Stomach (tissue), 9 donors: ENCODE data around the gene ABLIM2. TPM values are rescaled to one million over a fixed set of nuclear protein-coding genes. Genes with fewer than 3 reads are reported as not detected.
A peak's percentile ranks its signal among the peaks of the same experiment; 100 is the strongest.

Source experiments
- DNase-seq, 2 donors: peaks; one replicate each; pipeline versions ENCODE4 v3.0.0 to v3.0.0-alpha.2; 2013 to 2019
- H3K27ac ChIP-seq, 5 donors: fragments of 200-600 bp in 4 of 5; sonication (generic) in 4 of 5; one replicate each; pipeline ENCODE4 v1.5.1; 2013 to 2019; ENCODE audit warnings: mild to moderate bottlenecking in 1 of 5, moderate library complexity in 1 of 5
- H3K27me3 ChIP-seq, 3 donors: fragments of 200-600 bp; sonication (generic); one replicate each; pipeline ENCODE4 v1.5.1; 2017 to 2019; ENCODE audit warnings: mixed run types in 1 of 3
- H3K36me3 ChIP-seq, 4 donors: fragments of 200-600 bp; sonication (generic); 1 replicate in 3 of 4; 2 replicates in 1 of 4; pipeline ENCODE4 v1.5.1; 2016 to 2019
- H3K4me1 ChIP-seq, 4 donors: fragments of 200-600 bp; sonication (generic); one replicate each; pipeline ENCODE4 v1.5.1; 2016 to 2019
- H3K4me3 ChIP-seq, 4 donors: fragments of 200-600 bp; sonication (generic) in 3 of 4; one replicate each; pipeline ENCODE4 v1.5.1; 2016 to 2019; ENCODE audit warnings: mild to moderate bottlenecking in 1 of 4
- H3K9me3 ChIP-seq, 4 donors: fragments of 200-600 bp; sonication (generic); one replicate each; pipeline ENCODE4 v1.5.1; 2016 to 2019
- EP300 ChIP-seq: sonication (generic); formaldehyde crosslinking; IDR thresholded peaks from one replicate; pipeline ENCODE4 v1.6.1; 2017; ENCODE audit warnings: antibody characterized with exemption
- POLR2A ChIP-seq, 4 donors: fragments of 450-650 bp; IDR thresholded peaks; one replicate each; pipeline ENCODE4 v1.6.1; 2016; ENCODE audit warnings: antibody characterized with exemption in 4 of 4, control low read depth in 2 of 4, mild to moderate bottlenecking in 1 of 4, moderate library complexity in 1 of 4
- POLR2AphosphoS5 ChIP-seq, 3 donors: sonication (generic); formaldehyde crosslinking; IDR thresholded peaks; one replicate each; pipeline ENCODE4 v1.6.1; 2016; ENCODE audit warnings: antibody characterized with exemption in 3 of 3
- WGBS, 5 donors: extraction: QIAGEN DNeasy Blood & Tissue Kit in 3 of 5; methylation state at CpG; one replicate each; pipeline versions ENCODE4 v1.1.5 to v1.1.7; 2013 to 2018; 5-methylcytosine and 5-hydroxymethylcytosine counted together
- intact Hi-C: fragments of 100-400 bp; cut with DNase I; formaldehyde crosslinking; loops from one replicate; pipeline ENCODE4 v1.15.1; 2023; ENCODE audit warnings: low total_unique reads
- polyA plus RNA-seq, 3 donors: library from polyadenylated mRNA; stranded (reverse); fragments of 200-250 nt; gene quantifications; one replicate each; pipeline ENCODE4 v1.2.3, GENCODE V29; 2013
- total RNA-seq, 5 donors: library from RNA; depleted of rRNA; stranded (reverse); fragments of >200 nt; gene quantifications; one replicate each; pipeline versions ENCODE4 v1.1.0 to v1.2.3, GENCODE V29; 2014 to 2016
- TF ChIP-seq, protein P1 (sequence below), 7 experiments: fragments of 450-650 bp in 4 of 7; fragments of 200-600 bp in 3 of 7; sonication (generic) in 3 of 7; IDR thresholded peaks; one replicate each; pipeline ENCODE4 v1.5.1; 2016 to 2019; ENCODE audit warnings: antibody characterized with exemption in 7 of 7, control low read depth in 2 of 7, mild to moderate bottlenecking in 1 of 7
- donor health status: healthy with polysubstance abuse.
- donor health status: Bipolar disorder and iron deficiency.
- donor health status: healthy.

The ABLIM2 gene
- total and polyA plus RNA-seq, 8 donors = 2.3 to 28.0 (median 5.5) TPM

DNA sequence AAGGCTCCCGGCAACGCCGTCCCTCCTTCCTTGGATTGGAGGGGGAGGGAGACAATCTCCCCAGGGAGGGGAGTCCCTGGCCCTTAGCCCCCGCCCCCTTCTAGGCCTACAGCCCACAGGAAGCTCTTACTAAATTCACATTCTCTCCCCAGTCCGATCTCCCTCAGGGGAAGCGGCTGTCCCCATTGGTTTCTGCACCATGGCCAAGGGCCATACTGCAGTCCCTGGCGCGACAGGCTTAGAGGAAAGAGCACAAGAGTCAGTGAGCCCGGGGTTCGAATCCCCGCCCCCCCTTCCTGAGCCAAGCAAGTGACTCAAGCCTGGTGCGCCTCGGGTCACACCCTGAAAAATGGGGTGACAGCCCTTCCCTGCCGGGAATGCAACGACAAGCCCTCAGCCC lies 1.1 kb downstream of the ABLIM2 start:
- H3K4me3 ChIP-seq = peak overlapping the region; percentile 70 to 94 (median 82)

DNA sequence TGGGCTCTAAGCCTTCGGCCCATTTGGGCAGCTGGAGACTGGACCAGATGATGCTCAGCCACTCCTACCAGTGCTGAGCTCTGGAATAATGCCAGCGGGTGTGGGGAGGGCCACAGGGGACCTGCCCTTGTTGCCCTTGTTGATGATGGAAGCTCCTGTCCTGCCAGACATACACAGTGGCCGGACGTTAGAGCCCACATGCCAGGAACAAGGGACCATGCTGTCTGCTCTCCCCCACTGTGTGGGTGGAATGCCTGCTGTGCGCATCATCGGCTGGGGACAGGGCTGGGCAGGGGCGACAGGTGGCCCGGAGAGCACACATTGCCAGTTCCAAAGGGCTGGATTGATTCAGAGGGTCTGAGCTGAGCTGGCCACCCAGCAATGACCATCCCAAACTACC lies 2.0 kb downstream of the ABLIM2 start:
- Histone ChIP-seq H3K36me3 (no peaks in the 10 kb centered on the region), H3K27ac (no peak overlapping the region), H3K4me1 (peaks cover 27 to 36% (median 30%) of the 10 kb centered on the region in 4 donors), H3K4me3 (no peak overlapping the region), H3K27me3 (peaks cover 0 to 21% (median 12%) of the 10 kb centered on the region in 3 donors), H3K9me3 (no peaks in the 10 kb centered on the region)
- 67 to 77% (median 74%) methylated on average over 3 to 8 of the region's 8 CpGs for WGBS, 5 donors
- intact Hi-C loops = no loop called here
- TF ChIP-seq, protein P1, sequence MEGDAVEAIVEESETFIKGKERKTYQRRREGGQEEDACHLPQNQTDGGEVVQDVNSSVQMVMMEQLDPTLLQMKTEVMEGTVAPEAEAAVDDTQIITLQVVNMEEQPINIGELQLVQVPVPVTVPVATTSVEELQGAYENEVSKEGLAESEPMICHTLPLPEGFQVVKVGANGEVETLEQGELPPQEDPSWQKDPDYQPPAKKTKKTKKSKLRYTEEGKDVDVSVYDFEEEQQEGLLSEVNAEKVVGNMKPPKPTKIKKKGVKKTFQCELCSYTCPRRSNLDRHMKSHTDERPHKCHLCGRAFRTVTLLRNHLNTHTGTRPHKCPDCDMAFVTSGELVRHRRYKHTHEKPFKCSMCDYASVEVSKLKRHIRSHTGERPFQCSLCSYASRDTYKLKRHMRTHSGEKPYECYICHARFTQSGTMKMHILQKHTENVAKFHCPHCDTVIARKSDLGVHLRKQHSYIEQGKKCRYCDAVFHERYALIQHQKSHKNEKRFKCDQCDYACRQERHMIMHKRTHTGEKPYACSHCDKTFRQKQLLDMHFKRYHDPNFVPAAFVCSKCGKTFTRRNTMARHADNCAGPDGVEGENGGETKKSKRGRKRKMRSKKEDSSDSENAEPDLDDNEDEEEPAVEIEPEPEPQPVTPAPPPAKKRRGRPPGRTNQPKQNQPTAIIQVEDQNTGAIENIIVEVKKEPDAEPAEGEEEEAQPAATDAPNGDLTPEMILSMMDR (IDR thresholded peaks at IDR 0.05) = no peak
- TF ChIP-seq EP300 = no peak
- TF ChIP-seq POLR2AphosphoS5 (IDR thresholded peaks at IDR 0.05) = no peak
- no peak for TF ChIP-seq POLR2A (IDR thresholded peaks at IDR 0.05)
- no peak for DNase-seq

More for the DNA sequence above, 1.1 kb downstream of the ABLIM2 start:
- Histone ChIP-seq H3K27ac (peak overlapping the region in 2 of 5 donors; percentile 71 to 86), H3K9me3 (no peaks in the 10 kb centered on the region), H3K36me3 (no peaks in the 10 kb centered on the region), H3K27me3 (peaks cover 0 to 21% (median 12%) of the 10 kb centered on the region in 3 donors), H3K4me1 (peaks cover 27 to 36% (median 30%) of the 10 kb centered on the region in 4 donors)
- 23 to 36% (median 28%) methylated on average over 12 to 15 of the region's 15 CpGs for WGBS, 5 donors
- intact Hi-C loops = no loop called here
- DNase-seq = peak in 1 of 2 donors; percentile 43
- TF ChIP-seq POLR2A (IDR thresholded peaks at IDR 0.05) (no peak), EP300 (no peak), POLR2AphosphoS5 (IDR thresholded peaks at IDR 0.05) (no peak)
- TF ChIP-seq, protein P1 (IDR thresholded peaks at IDR 0.05) = no peak

DNA sequence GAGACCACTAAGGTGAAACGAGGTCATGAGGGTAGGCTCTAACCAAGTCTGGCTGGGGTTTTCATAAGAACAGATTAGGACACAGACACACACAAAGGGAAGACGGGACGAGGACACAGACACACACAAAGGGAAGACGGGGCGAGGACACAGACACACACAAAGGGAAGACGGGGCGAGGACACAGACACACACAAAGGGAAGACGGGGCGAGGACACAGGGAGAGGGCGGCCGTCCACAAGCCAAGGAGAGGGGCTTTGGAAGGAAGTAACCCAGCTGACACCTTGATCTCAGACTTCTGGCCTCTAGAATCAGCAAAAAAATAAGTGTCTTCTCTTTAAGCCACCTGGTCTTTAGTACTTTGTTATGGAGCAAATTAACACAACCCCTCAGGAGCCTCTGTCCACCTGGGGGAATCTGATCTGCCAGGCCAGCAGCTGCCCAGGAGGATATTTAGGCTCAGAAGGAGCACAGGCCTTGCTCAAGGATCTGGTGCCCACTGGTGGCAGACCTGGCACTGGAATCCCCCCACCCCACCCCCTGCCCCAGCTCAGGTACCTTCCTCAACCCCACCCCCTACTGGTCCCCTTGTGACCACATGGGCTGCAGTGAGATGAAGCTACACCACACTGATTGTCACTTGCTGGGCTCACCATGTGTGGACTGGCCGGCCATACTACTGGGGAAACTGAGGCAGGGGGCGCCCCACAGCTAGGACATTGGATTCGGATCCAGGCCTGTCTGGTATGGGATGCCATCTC lies 2.8 kb downstream of the ABLIM2 start:
- Histone ChIP-seq H3K27ac (no peak overlapping the region), H3K36me3 (no peaks in the 10 kb centered on the region), H3K4me3 (no peak overlapping the region), H3K9me3 (no peaks in the 10 kb centered on the region), H3K27me3 (peaks cover 0 to 21% (median 12%) of the 10 kb centered on the region in 3 donors), H3K4me1 (peaks cover 27 to 36% (median 30%) of the 10 kb centered on the region in 4 donors)
- TF ChIP-seq, protein P1 (IDR thresholded peaks at IDR 0.05) = no peak
- TF ChIP-seq EP300 = no peak
- TF ChIP-seq POLR2AphosphoS5 (IDR thresholded peaks at IDR 0.05) = no peak
- no peak for TF ChIP-seq POLR2A (IDR thresholded peaks at IDR 0.05)
- WGBS, 5 donors = 92 to 95% (median 95%) methylated on average over 12 to 14 of the region's 14 CpGs
- no peak for DNase-seq
- intact Hi-C loops = no loop called here

DNA sequence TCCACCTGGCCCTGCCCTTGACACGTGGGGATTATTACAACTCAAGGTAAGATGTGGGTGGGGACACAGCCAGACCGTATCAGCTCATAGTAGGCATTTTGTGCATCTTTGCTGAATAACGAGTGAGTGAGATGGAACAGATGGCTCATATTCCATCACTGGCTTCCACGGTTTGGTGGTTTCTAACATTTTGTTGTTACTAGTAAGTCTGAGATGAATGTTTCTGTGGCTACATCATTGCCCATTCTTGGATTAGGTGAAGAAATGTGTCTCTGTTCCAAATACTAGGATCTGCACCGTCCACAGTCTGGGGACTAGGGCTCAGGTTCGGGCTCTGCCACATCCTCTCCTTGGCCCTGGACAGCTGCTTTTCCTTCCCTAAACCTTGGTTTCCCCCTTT lies 3.6 kb downstream of the ABLIM2 start:
- H3K4me1 ChIP-seq = peaks cover 23 to 30% (median 25%) of the 10 kb centered on the region in 4 donors
- H3K27ac ChIP-seq = no peak overlapping the region
- WGBS, 5 donors = 66 to 77% (median 75%) methylated on average over 6 of the region's 6 CpGs
- no peaks in the 10 kb centered on the region for H3K36me3 ChIP-seq
- H3K27me3 ChIP-seq = peaks cover 0 to 21% (median 12%) of the 10 kb centered on the region in 3 donors
- TF ChIP-seq POLR2AphosphoS5 (IDR thresholded peaks at IDR 0.05) (no peak), POLR2A (IDR thresholded peaks at IDR 0.05) (no peak)
- H3K9me3 ChIP-seq = no peaks in the 10 kb centered on the region
- H3K4me3 ChIP-seq = no peak overlapping the region
- DNase-seq = no peak
- intact Hi-C loops = no loop called here

DNA sequence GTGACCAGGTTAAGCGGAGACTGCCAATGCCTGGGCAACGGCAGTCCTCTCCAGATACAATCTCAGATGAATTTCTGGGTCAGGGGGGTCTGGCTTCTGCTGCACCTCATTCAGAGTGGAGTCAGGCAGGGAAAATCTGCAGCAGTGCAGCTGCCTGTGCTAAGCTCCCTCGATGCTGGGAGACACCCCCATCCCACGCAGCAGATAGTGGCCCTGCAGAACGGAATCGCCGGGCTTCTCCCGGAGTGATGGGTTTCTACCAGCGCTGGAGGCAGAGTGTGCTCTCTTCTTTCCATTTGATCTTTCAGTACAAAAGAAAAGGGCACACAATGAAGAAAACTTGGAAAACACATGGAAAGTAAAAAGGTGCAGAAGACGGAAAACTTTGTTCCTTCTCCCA lies 5.2 kb downstream of the ABLIM2 start:
- H3K9me3 ChIP-seq = no peaks in the 10 kb centered on the region
- H3K4me3 ChIP-seq = no peak overlapping the region
- WGBS, 5 donors = 81 to 87% (median 86%) methylated on average over 10 of the region's 10 CpGs
- peaks cover 0 to 21% (median 11%) of the 10 kb centered on the region in 3 donors for H3K27me3 ChIP-seq
- intact Hi-C loops = no loop called here
- H3K4me1 ChIP-seq = peaks cover 12 to 20% (median 14%) of the 10 kb centered on the region in 4 donors
- H3K27ac ChIP-seq = no peak overlapping the region
- TF ChIP-seq POLR2AphosphoS5 (IDR thresholded peaks at IDR 0.05) (no peak), EP300 (no peak), POLR2A (IDR thresholded peaks at IDR 0.05) (no peak)
- TF ChIP-seq, protein P1 (IDR thresholded peaks at IDR 0.05) = no peak
- DNase-seq = no peak
- H3K36me3 ChIP-seq = no peaks in the 10 kb centered on the region
